PFSK-1 (cell line): Measurements from ENCODE around the gene CD160.

Source experiments
- FOXP2 ChIP-seq: optimal IDR thresholded peaks from 2 replicates; pipeline ENCODE3; 2011; ENCODE audit warnings: borderline replicate concordance, control low read depth, inconsistent platforms; ENCODE audit not compliant: insufficient read depth; ENCODE audit errors: extremely low read length, extremely low read depth
- POLR2AphosphoS5 ChIP-seq: IDR thresholded peaks from 2 replicates; pipeline ENCODE4 v1.6.1; 2012; ENCODE audit warnings: low read depth, mild to moderate bottlenecking, control low read depth, low read length, moderate library complexity
- SIN3A ChIP-seq: IDR thresholded peaks from 2 replicates; pipeline ENCODE4 v1.6.1; 2012; ENCODE audit warnings: mild to moderate bottlenecking, low read length, moderate library complexity, borderline replicate concordance; ENCODE audit not compliant: insufficient read depth
- TAF1 ChIP-seq: IDR thresholded peaks from 2 replicates; pipeline ENCODE4 v1.6.1; 2012; ENCODE audit warnings: low read length, control low read depth, borderline replicate concordance; ENCODE audit not compliant: insufficient read depth
- TF ChIP-seq, protein P1 (sequence below), 2 experiments: IDR thresholded peaks; 2 replicates each; pipeline versions ENCODE4 v1.6.1 to v1.8.0; 2011 to 2012; ENCODE audit warnings: low read depth in 2 of 2, low read length in 2 of 2, control low read depth in 1 of 2, inconsistent platforms in 1 of 2, mild to moderate bottlenecking in 1 of 2, moderate library complexity in 1 of 2; ENCODE audit not compliant: insufficient read depth in 1 of 2

- TF ChIP-seq POLR2AphosphoS5, result no peak
- TF ChIP-seq, protein P1, sequence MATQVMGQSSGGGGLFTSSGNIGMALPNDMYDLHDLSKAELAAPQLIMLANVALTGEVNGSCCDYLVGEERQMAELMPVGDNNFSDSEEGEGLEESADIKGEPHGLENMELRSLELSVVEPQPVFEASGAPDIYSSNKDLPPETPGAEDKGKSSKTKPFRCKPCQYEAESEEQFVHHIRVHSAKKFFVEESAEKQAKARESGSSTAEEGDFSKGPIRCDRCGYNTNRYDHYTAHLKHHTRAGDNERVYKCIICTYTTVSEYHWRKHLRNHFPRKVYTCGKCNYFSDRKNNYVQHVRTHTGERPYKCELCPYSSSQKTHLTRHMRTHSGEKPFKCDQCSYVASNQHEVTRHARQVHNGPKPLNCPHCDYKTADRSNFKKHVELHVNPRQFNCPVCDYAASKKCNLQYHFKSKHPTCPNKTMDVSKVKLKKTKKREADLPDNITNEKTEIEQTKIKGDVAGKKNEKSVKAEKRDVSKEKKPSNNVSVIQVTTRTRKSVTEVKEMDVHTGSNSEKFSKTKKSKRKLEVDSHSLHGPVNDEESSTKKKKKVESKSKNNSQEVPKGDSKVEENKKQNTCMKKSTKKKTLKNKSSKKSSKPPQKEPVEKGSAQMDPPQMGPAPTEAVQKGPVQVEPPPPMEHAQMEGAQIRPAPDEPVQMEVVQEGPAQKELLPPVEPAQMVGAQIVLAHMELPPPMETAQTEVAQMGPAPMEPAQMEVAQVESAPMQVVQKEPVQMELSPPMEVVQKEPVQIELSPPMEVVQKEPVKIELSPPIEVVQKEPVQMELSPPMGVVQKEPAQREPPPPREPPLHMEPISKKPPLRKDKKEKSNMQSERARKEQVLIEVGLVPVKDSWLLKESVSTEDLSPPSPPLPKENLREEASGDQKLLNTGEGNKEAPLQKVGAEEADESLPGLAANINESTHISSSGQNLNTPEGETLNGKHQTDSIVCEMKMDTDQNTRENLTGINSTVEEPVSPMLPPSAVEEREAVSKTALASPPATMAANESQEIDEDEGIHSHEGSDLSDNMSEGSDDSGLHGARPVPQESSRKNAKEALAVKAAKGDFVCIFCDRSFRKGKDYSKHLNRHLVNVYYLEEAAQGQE (IDR thresholded peaks at IDR 0.05; ENCODE audit: insufficient read depth in 1 of 2, low read depth in 2 of 2, low read length in 2 of 2), result no peak
- no peak for TF ChIP-seq SIN3A
- TF ChIP-seq FOXP2, result no peak
- TF ChIP-seq TAF1, result no peak
Observed at GRCh38 chr1:145706086-145706664, 13.1 kb upstream of the CD160 start.
